SKM-1 treated with dmso at 0.1 percent for 144 hours (cell line): Measurements from ENCODE around the gene SLC1A1.
A peak's percentile ranks its signal among the peaks of the same experiment; 100 is the strongest.

Experiments
- DNase-seq: peaks from one replicate; lab custom pipeline; 2025; ENCODE audit not compliant: unreplicated experiment; lab: John Stamatoyannopoulos, UW

SLC1A1 gene

GRCh38 chr9:4614627-4615026 is 124.4 kb downstream of the SLC1A1 start:
- DNase-seq, result no peak

- no peak for DNase-seq
These were observed 125.0 kb downstream of the SLC1A1 start for GRCh38 chr9:4615251-4615650.

- no peak for DNase-seq
These were observed 125.5 kb downstream of the SLC1A1 start for GRCh38 chr9:4615778-4616177.

- no peak for DNase-seq
These were observed 127.5 kb downstream of the SLC1A1 start for GRCh38 chr9:4617752-4618151.

- DNase-seq, result peak; percentile 23
These were observed 128.4 kb downstream of the SLC1A1 start for GRCh38 chr9:4618700-4619099.

GRCh38 chr9:4620057-4620765 is 129.9 kb downstream of the SLC1A1 start:
- peak; percentile 19 for DNase-seq

- no peak for DNase-seq
These were observed 130.8 kb downstream of the SLC1A1 start for GRCh38 chr9:4620881-4621555.

GRCh38 chr9:4622016-4622415 is 131.7 kb downstream of the SLC1A1 start:
- no peak for DNase-seq

- DNase-seq, result no peak
These were observed 140.6 kb downstream of the SLC1A1 start for GRCh38 chr9:4630836-4631235.
